Ovary (tissue), 3 donors: ENCODE results near the gene CSNK2B.

Experiments used
- POLR2A ChIP-seq: fragments of 450-650 bp; IDR thresholded peaks from one replicate; pipeline ENCODE4 v1.6.1; 2017; ENCODE audit warnings: antibody characterized with exemption, mild to moderate bottlenecking, moderate library complexity
- TF ChIP-seq, protein P1 (sequence below), 3 donors: fragments of 450-650 bp in 2 of 3; fragments of 200-600 bp in 1 of 3; IDR thresholded peaks; one replicate each; pipeline versions ENCODE4 v1.5.1 to v1.8.0; 2016 to 2022; ENCODE audit warnings: antibody characterized with exemption in 3 of 3, mild to moderate bottlenecking in 1 of 3
- donor health status: DM: no; HTN: no; CAD: no.

DNA sequence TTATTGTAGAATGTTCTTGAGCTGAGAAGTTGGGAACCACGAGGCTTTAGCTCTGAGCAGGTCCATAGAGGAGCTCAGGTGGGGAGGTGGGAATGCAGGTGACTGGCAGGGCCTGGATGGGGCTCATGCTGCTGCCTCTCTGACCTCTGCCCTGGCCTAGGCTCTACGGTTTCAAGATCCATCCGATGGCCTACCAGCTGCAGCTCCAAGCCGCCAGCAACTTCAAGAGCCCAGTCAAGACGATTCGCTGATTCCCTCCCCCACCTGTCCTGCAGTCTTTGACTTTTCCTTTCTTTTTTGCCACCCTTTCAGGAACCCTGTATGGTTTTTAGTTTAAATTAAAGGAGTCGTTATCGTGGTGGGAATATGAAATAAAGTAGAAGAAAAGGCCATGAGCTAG lies 3.8 kb downstream of the CSNK2B start, which contains the start of gene LY6G5B:
- TF ChIP-seq, protein P1, sequence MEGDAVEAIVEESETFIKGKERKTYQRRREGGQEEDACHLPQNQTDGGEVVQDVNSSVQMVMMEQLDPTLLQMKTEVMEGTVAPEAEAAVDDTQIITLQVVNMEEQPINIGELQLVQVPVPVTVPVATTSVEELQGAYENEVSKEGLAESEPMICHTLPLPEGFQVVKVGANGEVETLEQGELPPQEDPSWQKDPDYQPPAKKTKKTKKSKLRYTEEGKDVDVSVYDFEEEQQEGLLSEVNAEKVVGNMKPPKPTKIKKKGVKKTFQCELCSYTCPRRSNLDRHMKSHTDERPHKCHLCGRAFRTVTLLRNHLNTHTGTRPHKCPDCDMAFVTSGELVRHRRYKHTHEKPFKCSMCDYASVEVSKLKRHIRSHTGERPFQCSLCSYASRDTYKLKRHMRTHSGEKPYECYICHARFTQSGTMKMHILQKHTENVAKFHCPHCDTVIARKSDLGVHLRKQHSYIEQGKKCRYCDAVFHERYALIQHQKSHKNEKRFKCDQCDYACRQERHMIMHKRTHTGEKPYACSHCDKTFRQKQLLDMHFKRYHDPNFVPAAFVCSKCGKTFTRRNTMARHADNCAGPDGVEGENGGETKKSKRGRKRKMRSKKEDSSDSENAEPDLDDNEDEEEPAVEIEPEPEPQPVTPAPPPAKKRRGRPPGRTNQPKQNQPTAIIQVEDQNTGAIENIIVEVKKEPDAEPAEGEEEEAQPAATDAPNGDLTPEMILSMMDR (IDR thresholded peaks at IDR 0.05) = no peak
- no peak for TF ChIP-seq POLR2A
